GM19023 (cell line): ENCODE measurements around the gene TRIM10.
"Not testable (repeated sequence)": the region's sequence is repeated elsewhere in the genome, so short reads cannot be mapped to it uniquely, and the experiment has no call there.

Source experiments
- ATAC-seq: cut with Tn5 transposase; IDR thresholded peaks from one replicate; pipeline ENCODE4 v1.9.1; 2021; ENCODE audit warnings: mild to moderate bottlenecking, moderate library complexity; ENCODE audit not compliant: unreplicated experiment

TRIM10 gene

GRCh38 chr6:30154709-30155519, 6.1 kb downstream of the TRIM10 start:
- no peak for ATAC-seq

GRCh38 chr6:30154061-30154460, 7.0 kb downstream of the TRIM10 start:
- no peak for ATAC-seq

GRCh38 chr6:30152910-30153610, 8.0 kb downstream of the TRIM10 start:
- no peak for ATAC-seq

DNA sequence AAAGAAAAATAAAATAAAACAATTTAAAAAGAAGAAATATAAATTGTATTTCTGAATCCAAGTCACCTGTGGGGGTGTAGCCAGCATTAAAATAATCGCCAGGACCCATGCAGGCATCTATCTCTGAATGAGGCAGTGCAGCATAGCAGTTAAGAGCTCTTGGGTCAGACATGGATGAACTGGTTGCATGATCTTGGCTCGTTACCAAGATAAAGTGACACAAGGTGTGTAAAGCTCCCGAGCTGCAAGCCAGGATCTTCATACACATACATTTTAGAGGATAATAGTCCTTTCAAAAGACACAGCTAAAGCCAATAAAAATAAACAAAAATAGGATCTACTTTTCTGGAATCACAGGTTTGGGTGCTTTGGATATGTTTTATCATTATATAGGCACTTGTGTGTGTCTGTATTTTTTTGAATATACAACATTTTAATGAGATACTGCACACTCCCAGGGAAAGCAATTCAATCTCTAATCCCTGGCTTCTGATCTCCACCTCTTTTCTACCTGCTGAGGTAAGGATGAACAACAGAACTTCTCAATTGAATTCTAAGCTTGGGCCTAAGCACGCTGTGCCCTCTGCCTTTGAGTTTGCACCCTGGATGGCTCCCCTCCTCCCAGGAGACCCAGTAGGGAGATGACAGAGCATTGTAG, 8.9 kb downstream of the TRIM10 start:
- no peak for ATAC-seq

GRCh38 chr6:30151580-30151979, 9.4 kb downstream of the TRIM10 start:
- ATAC-seq: no peak

- ATAC-seq: no peak
Observed at GRCh38 chr6:30150671-30151395, 10.2 kb downstream of the TRIM10 start.

- ATAC-seq: no peak
Observed at GRCh38 chr6:30149858-30150550, 11.0 kb downstream of the TRIM10 start.

DNA sequence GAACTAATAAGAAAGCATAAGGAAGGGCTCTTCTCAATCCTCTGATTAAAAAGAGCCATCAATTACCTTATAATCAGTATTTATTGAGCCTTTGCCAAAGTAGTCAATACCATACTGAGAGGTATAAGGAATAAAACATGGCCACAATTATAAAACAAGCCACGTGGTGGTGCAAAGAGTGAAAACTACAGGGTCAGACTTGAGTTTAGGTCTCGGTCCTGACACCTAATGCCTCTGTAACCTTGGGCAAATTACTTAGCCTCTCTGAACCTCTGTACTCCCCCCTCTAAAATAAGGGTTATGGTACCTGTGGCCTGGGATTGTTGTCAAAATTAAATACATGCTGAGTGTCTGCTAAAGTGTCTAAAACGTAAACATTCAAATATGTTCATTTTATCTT, 11.8 kb downstream of the TRIM10 start:
- ATAC-seq: no peak

DNA sequence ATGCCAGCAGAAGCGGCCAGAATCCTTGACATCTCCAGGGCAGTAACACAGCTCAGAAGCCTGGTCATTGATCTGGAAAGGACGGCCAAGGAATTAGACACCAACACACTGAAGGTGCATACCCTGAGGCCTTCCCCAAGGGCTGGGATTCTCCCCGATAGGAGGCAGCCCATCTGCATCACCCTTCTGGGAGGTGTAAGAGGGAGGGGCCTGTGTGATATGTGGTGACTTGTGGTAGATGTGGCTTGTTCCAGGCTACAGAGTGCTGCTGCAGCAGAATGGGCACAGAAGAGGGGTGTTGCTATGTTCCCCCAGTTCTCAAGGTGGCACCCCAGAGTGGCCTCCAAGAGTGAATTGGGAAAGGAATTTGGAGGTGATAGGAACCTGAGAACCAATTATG, 13.9 kb downstream of the TRIM10 start:
- no peak for ATAC-seq

DNA sequence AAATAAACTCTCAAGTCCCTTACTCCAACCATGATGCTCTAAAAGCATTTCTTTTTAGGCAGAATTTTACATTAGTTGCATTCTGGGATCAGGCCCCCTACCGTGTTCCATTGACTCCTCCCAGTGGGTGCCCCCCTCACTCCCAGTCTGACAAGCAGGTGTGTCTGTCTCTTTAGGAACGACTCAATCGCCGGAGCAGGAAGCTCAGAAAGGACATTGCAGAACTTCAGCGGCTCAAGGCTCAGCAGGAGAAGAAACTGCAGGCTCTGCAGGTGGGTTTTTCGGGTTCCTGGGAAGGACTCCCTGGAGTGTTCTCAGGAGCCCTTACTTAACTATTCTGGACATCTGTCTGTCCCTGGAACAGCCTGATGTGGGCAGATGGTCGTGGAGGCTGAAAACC, 15.2 kb downstream of the TRIM10 start:
- ATAC-seq: no peak

DNA sequence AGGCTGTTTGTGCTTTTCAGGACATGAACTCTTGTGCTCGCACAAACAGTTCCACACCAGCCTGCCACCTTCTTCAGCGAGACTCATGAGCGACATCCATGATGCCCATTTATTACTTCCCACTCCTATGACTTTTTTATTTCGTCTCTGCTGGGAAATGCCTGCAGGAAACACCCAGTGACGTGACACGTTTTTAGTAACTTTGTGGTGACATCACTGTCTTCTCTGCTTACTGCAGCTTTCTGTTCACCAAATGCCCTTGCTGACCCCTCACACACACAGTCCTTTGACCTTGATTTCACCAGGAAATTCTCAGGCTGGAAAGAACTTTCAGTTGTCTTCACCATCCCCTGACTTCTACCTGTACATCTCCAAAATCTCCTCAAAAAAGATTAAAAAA, 16.2 kb downstream of the TRIM10 start:
- no peak for ATAC-seq

GRCh38 chr6:30143780-30144179, 17.2 kb downstream of the TRIM10 start:
- ATAC-seq: no peak

GRCh38 chr6:30142665-30143064, 18.3 kb downstream of the TRIM10 start:
- ATAC-seq: no peak

DNA sequence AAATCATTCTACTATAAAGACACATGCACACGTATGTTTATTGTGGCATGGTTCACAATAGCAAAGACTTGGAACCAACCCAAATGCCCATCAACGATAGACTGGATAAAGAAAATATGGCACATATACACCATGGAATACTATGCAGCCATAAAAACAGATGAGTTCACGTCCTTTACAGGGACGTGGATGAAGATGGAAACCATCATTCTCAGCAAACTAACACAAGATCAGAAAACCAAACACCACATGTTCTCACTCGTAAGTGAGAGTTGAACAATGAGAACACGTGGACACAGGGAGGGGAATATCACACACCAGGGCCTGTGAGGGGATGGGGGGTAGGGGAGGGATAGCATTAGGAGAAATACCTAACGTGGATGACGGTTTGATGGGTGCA, 20.8 kb downstream of the TRIM10 start:
- not testable (repeated sequence) for ATAC-seq

DNA sequence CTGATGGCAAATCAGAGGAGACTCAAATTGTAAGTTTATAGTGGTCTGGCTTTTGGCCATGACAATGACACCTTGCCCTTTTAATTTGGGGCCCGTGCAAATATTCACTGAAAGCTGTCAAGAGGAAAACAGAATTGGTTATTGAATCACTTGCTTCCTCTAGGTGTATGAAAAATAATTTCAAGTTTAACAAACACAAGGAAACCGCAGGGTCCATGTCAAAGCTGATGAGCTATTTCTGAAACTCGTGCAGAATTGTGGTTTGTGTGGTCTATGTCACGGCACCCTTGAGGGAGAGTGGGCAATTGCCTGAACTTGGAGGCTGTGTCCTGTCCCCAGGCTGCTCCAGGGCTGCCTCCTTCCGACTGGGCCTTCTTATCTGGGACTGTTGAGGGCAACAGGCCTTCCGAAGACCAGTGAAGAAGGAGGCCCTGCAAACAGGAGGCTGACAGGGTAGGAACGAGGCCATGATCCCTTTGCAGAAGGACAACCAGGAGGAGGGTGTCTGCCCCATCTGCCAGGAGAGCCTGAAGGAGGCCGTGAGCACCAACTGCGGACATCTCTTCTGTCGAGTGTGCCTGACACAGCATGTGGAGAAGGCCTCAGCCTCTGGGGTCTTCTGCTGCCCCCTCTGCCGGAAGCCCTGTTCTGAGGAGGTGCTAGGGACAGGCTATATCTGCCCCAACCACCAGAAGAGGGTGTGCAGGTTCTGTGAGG, 24.3 kb downstream of the TRIM10 start:
- ATAC-seq: no peak

DNA sequence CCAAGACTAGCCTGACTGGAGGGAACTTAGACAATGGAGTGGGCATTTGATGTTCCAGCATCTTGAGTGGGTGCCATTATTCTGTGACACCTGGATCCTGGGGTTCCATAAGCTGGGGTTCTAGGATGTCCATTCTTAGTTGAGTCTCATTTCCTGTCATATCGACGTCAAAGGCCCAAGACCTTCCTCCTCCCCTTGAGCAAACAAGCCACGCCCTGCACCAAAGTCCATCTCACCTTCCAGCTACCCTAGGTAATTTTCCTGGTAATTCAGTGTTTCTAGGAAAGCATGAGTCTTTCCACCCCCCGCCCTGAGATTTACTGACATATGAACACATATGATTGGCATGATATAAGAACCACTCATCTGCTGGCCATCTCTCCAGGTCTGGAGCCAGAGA, 25.3 kb downstream of the TRIM10 start, which contains the start of gene TRIM40:
TSS of gene TRIM40 (plus strand) at position 384 of the 400 bp plus-strand sequence. CDS start 897 bp downstream, outside the sequence.
- ATAC-seq: no peak

GRCh38 chr6:30135147-30135546, 25.9 kb downstream of the TRIM10 start:
- no peak for ATAC-seq

- no peak for ATAC-seq
Observed at GRCh38 chr6:30131947-30132497, 29.0 kb downstream of the TRIM10 start.
